Liver (tissue), 3 donors: ENCODE measurements around the gene GLS.

Source experiments
- TAF1 ChIP-seq: conservative IDR thresholded peaks from 2 replicates; pipeline ENCODE4 v1.6.1; 2016; ENCODE audit warnings: antibody characterized with exemption, mild to moderate bottlenecking
- TF ChIP-seq, protein P1 (sequence below): fragments of 150-350 bp; IDR thresholded peaks from 2 replicates; pipeline ENCODE4 v1.5.1; 2017; ENCODE audit warnings: improper control_type of control experiment, low read depth, low read length; ENCODE audit not compliant: missing input control
- TF ChIP-seq, protein P2 (sequence below): IDR thresholded peaks from 2 replicates; pipeline ENCODE4 v1.6.1; 2016; ENCODE audit warnings: antibody characterized with exemption, mild to moderate bottlenecking
- donor health status: healthy.
- donor health status: healthy.

GRCh38 chr2:191001032-191001431 lies 120.4 kb downstream of the GLS start:
- TF ChIP-seq TAF1, result no peak
- TF ChIP-seq, protein P1, sequence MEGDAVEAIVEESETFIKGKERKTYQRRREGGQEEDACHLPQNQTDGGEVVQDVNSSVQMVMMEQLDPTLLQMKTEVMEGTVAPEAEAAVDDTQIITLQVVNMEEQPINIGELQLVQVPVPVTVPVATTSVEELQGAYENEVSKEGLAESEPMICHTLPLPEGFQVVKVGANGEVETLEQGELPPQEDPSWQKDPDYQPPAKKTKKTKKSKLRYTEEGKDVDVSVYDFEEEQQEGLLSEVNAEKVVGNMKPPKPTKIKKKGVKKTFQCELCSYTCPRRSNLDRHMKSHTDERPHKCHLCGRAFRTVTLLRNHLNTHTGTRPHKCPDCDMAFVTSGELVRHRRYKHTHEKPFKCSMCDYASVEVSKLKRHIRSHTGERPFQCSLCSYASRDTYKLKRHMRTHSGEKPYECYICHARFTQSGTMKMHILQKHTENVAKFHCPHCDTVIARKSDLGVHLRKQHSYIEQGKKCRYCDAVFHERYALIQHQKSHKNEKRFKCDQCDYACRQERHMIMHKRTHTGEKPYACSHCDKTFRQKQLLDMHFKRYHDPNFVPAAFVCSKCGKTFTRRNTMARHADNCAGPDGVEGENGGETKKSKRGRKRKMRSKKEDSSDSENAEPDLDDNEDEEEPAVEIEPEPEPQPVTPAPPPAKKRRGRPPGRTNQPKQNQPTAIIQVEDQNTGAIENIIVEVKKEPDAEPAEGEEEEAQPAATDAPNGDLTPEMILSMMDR, result no peak
- TF ChIP-seq, protein P2, sequence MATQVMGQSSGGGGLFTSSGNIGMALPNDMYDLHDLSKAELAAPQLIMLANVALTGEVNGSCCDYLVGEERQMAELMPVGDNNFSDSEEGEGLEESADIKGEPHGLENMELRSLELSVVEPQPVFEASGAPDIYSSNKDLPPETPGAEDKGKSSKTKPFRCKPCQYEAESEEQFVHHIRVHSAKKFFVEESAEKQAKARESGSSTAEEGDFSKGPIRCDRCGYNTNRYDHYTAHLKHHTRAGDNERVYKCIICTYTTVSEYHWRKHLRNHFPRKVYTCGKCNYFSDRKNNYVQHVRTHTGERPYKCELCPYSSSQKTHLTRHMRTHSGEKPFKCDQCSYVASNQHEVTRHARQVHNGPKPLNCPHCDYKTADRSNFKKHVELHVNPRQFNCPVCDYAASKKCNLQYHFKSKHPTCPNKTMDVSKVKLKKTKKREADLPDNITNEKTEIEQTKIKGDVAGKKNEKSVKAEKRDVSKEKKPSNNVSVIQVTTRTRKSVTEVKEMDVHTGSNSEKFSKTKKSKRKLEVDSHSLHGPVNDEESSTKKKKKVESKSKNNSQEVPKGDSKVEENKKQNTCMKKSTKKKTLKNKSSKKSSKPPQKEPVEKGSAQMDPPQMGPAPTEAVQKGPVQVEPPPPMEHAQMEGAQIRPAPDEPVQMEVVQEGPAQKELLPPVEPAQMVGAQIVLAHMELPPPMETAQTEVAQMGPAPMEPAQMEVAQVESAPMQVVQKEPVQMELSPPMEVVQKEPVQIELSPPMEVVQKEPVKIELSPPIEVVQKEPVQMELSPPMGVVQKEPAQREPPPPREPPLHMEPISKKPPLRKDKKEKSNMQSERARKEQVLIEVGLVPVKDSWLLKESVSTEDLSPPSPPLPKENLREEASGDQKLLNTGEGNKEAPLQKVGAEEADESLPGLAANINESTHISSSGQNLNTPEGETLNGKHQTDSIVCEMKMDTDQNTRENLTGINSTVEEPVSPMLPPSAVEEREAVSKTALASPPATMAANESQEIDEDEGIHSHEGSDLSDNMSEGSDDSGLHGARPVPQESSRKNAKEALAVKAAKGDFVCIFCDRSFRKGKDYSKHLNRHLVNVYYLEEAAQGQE, result no peak
